Measurements from ENCODE around the gene MAFF. TPM values are rescaled to one million over a fixed set of nuclear protein-coding genes. Genes with fewer than 3 reads are reported as not detected.
"Not testable (repeated sequence)": the region's sequence is repeated elsewhere in the genome, so short reads cannot be mapped to it uniquely, and the experiment has no call there.

MAFF gene
- total RNA-seq, 1 experiment from 2014 or later, result 5.8 TPM

- Histone ChIP-seq H3K27ac (ENCODE audit: insufficient read length, low read depth, low read length) (no peak overlapping the region), H2AFZ (ENCODE audit: low read length) (no peak overlapping the region), H2BK5ac (ENCODE audit: insufficient read length, low read length) (no peak overlapping the region), H2BK120ac (ENCODE audit: low read depth, low read length, poor library complexity, severe bottlenecking) (no peak overlapping the region), H3K9me3 (ENCODE audit: control insufficient read depth, low read depth, low read length) (no peaks in the 10 kb centered on the region), H3K4me1 (ENCODE audit: insufficient read depth, low read length) (no peaks in the 10 kb centered on the region), H3K79me1 (ENCODE audit: insufficient read depth, low read depth, low read length, poor library complexity, severe bottlenecking) (no peaks in the 10 kb centered on the region), H2BK15ac (ENCODE audit: low read depth, low read length) (no peak overlapping the region), H2AK5ac (ENCODE audit: insufficient read length, low read length) (no peak overlapping the region), H4K20me1 (ENCODE audit: control insufficient read depth, insufficient read depth, insufficient read length) (no peaks in the 10 kb centered on the region), H4K5ac (ENCODE audit: insufficient read length, low read depth, low read length) (no peak overlapping the region), H2BK20ac (ENCODE audit: low read depth, low read length, poor library complexity, severe bottlenecking) (no peak overlapping the region), H4K91ac (ENCODE audit: insufficient read length, low read depth, low read length) (no peak overlapping the region), H3K4me2 (ENCODE audit: insufficient read depth, insufficient read length, low read length) (no peak overlapping the region), H3K79me2 (ENCODE audit: insufficient read depth, low read length) (no peaks in the 10 kb centered on the region), H3K23ac (ENCODE audit: insufficient read length, low read depth, low read length) (no peak overlapping the region), H3T11ph (ENCODE audit: low read length) (no peak overlapping the region), H3K9ac (ENCODE audit: extremely low read depth, insufficient read length, low read length) (no peak overlapping the region), H4K8ac (replicated peaks; ENCODE audit: insufficient read length, low read depth, low read length) (no peak overlapping the region), H3K18ac (ENCODE audit: insufficient read length, low read depth, low read length) (no peak overlapping the region), H3K56ac (ENCODE audit: insufficient read length, low read depth, low read length) (no peak overlapping the region), H3K4ac (ENCODE audit: low read depth, low read length) (no peak overlapping the region), H3K27me3 (ENCODE audit: insufficient read depth, low read length) (no peaks in the 10 kb centered on the region), H3K23me2 (ENCODE audit: insufficient read length, low read depth, low read length, poor library complexity, severe bottlenecking) (no peaks in the 10 kb centered on the region), H2BK12ac (ENCODE audit: insufficient read length, low read depth, low read length) (no peak overlapping the region), H3K14ac (ENCODE audit: insufficient read depth, low read length) (no peak overlapping the region)
- DNase-seq, result peak; percentile 29
- Mint-ChIP-seq H3K27ac (peak overlapping the region in 1 of 3 experiments; percentile 24; a peak in 1 of 7 replicates), H3K36me3 (ENCODE audit: insufficient read depth in 1 of 3, low read depth in 3 of 3) (0 out of 7 replicates have a peak, but pooled peaks cover 0 to 3% (median 0%) of the 10 kb centered on the region in 3 experiments), H3K9me3 (no peaks in the 10 kb centered on the region), H3K4me1 (peaks cover 11 to 19% of the 10 kb centered on the region in 2 experiments), H3K27me3 (ENCODE audit: low read depth) (no peaks in the 10 kb centered on the region; the same call in 1 of the 2 replicates), H3K4me3 (no peak overlapping the region)
- peak; percentile 55; the same call in 2 of the 3 replicates for TF ChIP-seq CTCF (conservative IDR thresholded peaks at IDR 0.05)
- WGBS (ENCODE audit: extremely low coverage, insufficient read length, low lambda C conversion rate), result no CpG with 5 or more reads among the region's 4 CpGs
Observed at GRCh38 chr22:38153821-38154562, 47.8 kb upstream of the MAFF start.

GRCh38 chr22:38154563-38154915 lies 47.3 kb upstream of the MAFF start:
- not testable (repeated sequence) for H3K27ac Mint-ChIP-seq; H3K27me3 Mint-ChIP-seq (ENCODE audit: low read depth); H3K56ac ChIP-seq (ENCODE audit: insufficient read length, low read depth, low read length); H3K23me2 ChIP-seq (ENCODE audit: insufficient read length, low read depth, low read length, poor library complexity, severe bottlenecking); H2BK20ac ChIP-seq (ENCODE audit: low read depth, low read length, poor library complexity, severe bottlenecking); H4K8ac ChIP-seq (replicated peaks; ENCODE audit: insufficient read length, low read depth, low read length); H3K27me3 ChIP-seq (ENCODE audit: insufficient read depth, low read length); H3K36me3 Mint-ChIP-seq (ENCODE audit: insufficient read depth in 1 of 3, low read depth in 3 of 3); H3K27ac ChIP-seq (ENCODE audit: insufficient read length, low read depth, low read length); H4K20me1 ChIP-seq (ENCODE audit: control insufficient read depth, insufficient read depth, insufficient read length); H3K4me2 ChIP-seq (ENCODE audit: insufficient read depth, insufficient read length, low read length); H2BK120ac ChIP-seq (ENCODE audit: low read depth, low read length, poor library complexity, severe bottlenecking); H4K5ac ChIP-seq (ENCODE audit: insufficient read length, low read depth, low read length); H3K79me1 ChIP-seq (ENCODE audit: insufficient read depth, low read depth, low read length, poor library complexity, severe bottlenecking); H2BK5ac ChIP-seq (ENCODE audit: insufficient read length, low read length); H3K14ac ChIP-seq (ENCODE audit: insufficient read depth, low read length); H3K23ac ChIP-seq (ENCODE audit: insufficient read length, low read depth, low read length); H3K18ac ChIP-seq (ENCODE audit: insufficient read length, low read depth, low read length); H3T11ph ChIP-seq (ENCODE audit: low read length); H2BK12ac ChIP-seq (ENCODE audit: insufficient read length, low read depth, low read length); H3K4ac ChIP-seq (ENCODE audit: low read depth, low read length); H3K9me3 ChIP-seq (ENCODE audit: control insufficient read depth, low read depth, low read length); H3K4me1 ChIP-seq (ENCODE audit: insufficient read depth, low read length); H2AK5ac ChIP-seq (ENCODE audit: insufficient read length, low read length); H3K9ac ChIP-seq (ENCODE audit: extremely low read depth, insufficient read length, low read length); H3K4me3 Mint-ChIP-seq; H2BK15ac ChIP-seq (ENCODE audit: low read depth, low read length); H3K9me3 Mint-ChIP-seq; H2AFZ ChIP-seq (ENCODE audit: low read length); H4K91ac ChIP-seq (ENCODE audit: insufficient read length, low read depth, low read length); DNase-seq; H3K79me2 ChIP-seq (ENCODE audit: insufficient read depth, low read length)
- peaks cover 11 to 19% of the 10 kb centered on the region in 2 experiments for H3K4me1 Mint-ChIP-seq
- no CpG with 5 or more reads among the region's 1 CpG for WGBS (ENCODE audit: extremely low coverage, insufficient read length, low lambda C conversion rate)
